ENCODE data around the gene MPPED1. TPM values are rescaled to one million over a fixed set of nuclear protein-coding genes. Genes with fewer than 3 reads are reported as not detected.

The MPPED1 gene
- total and polyA plus RNA-seq, 2 donors (not counting 1 experiment from before 2014, with no cell fraction given) = 0.13 TPM; not detected in 1

DNA sequence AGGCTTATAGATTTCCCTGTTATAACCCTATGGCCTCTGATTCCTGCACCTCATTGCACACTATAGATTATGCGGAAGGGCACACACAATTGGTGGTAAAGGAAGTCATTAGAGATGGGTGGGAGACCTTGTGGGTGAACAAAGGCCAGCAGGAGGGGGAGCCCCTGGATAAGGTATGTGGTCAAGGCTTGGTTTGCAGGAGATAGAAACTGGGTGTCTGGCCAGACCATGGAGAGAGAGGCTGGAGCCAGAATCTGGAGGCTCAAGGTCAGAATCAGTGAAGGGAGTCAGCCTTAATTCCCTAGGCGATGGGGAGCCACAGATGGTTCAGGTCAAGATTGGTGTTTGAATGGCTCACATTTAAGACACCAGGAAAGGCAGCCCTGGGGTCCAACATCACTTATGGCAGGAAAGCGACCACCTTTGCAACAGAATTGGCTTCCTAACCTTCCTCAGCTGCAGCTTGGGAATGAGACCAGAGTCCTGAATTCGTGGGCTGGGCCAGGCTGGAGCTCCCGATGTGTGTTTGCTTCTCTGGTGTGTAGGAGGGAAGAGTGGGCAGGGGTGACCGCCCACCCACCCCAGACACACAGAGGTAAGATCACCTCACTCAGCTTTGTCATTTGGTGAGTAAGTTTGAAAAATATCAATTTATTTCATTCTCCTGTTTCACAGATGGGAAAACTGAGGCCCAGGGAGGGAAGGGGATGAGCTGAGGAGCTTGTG lies 45.9 kb upstream of the MPPED1 start:
- H2AFZ ChIP-seq (ENCODE audit: insufficient read depth, low read depth, low read length, poor library complexity, severe bottlenecking) = no peak overlapping the region
- intact Hi-C loops (cut with micrococcal nuclease) = no loop called here
- H3K27ac ChIP-seq (ENCODE audit: low read length in 2 of 2) = no peak overlapping the region
- Mint-ChIP-seq H3K27me3 (peaks cover 28% of the 10 kb centered on the region), H3K4me3 (no peak overlapping the region), H3K9me3 (ENCODE audit: insufficient read depth) (no peaks in the 10 kb centered on the region), H3K27ac (no peak overlapping the region), H3K4me1 (no peaks in the 10 kb centered on the region)
- no peak overlapping the region for H3K4me2 ChIP-seq (replicated peaks; ENCODE audit: low read depth, low read length, poor library complexity, severe bottlenecking)
- H3K79me2 ChIP-seq (ENCODE audit: control insufficient read depth, insufficient read depth, low read length) = no peaks in the 10 kb centered on the region
- H3K36me3 ChIP-seq (replicated peaks in 1 of 2; ENCODE audit: control extremely low read depth in 1 of 2, control insufficient read depth in 1 of 2, extremely low read depth in 1 of 2, insufficient read depth in 2 of 2, low read length in 1 of 2) = no peaks in the 10 kb centered on the region
- H3K27me3 ChIP-seq (replicated peaks in 1 of 4; ENCODE audit: control extremely low read depth in 1 of 4, control insufficient read depth in 3 of 4, insufficient read depth in 4 of 4, low read length in 3 of 4) = peaks cover 0 to 14% (median 5%) of the 10 kb centered on the region in 4 experiments
- H3K4me1 ChIP-seq (ENCODE audit: control insufficient read depth in 2 of 2, insufficient read depth in 2 of 2, low read length in 2 of 2) = no peaks in the 10 kb centered on the region
- CTCF ChIA-PET = interaction anchor here (1.4 kb wide), 1 partner anchor 134 kb away, joined by 3 read pairs; no protein-coding TSS in a partner anchor
- DNase-seq (no peak), ATAC-seq (ENCODE audit: low read depth) (no peak)
- WGBS (ENCODE audit: insufficient coverage) = 94% methylated on average over 2 of the region's 6 CpGs
- H3K9me3 ChIP-seq (ENCODE audit: control extremely low read depth in 1 of 3, control insufficient read depth in 2 of 3, insufficient read depth in 1 of 3, low read length in 2 of 3) = peaks cover 0 to 6% (median 0%) of the 10 kb centered on the region in 3 donors
- no peak overlapping the region for H3K9ac ChIP-seq (ENCODE audit: low read length)
- POLR2A ChIA-PET = no interaction called here
- no peak for TF ChIP-seq EZH2 (IDR thresholded peaks at IDR 0.05; ENCODE audit: borderline replicate concordance, insufficient read depth, low read depth, low read length, poor library complexity, severe bottlenecking)
- TF ChIP-seq, protein P1, sequence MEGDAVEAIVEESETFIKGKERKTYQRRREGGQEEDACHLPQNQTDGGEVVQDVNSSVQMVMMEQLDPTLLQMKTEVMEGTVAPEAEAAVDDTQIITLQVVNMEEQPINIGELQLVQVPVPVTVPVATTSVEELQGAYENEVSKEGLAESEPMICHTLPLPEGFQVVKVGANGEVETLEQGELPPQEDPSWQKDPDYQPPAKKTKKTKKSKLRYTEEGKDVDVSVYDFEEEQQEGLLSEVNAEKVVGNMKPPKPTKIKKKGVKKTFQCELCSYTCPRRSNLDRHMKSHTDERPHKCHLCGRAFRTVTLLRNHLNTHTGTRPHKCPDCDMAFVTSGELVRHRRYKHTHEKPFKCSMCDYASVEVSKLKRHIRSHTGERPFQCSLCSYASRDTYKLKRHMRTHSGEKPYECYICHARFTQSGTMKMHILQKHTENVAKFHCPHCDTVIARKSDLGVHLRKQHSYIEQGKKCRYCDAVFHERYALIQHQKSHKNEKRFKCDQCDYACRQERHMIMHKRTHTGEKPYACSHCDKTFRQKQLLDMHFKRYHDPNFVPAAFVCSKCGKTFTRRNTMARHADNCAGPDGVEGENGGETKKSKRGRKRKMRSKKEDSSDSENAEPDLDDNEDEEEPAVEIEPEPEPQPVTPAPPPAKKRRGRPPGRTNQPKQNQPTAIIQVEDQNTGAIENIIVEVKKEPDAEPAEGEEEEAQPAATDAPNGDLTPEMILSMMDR (IDR thresholded peaks at IDR 0.05) = no peak
- no peak overlapping the region for H3K4me3 ChIP-seq (ENCODE audit: control extremely low read depth in 1 of 5, extremely low read depth in 1 of 5, insufficient read depth in 1 of 5, low read depth in 2 of 5, low read length in 4 of 5)
- H4K20me1 ChIP-seq (ENCODE audit: control insufficient read depth, insufficient read depth, low read length, poor library complexity, severe bottlenecking) = no peaks in the 10 kb centered on the region

DNA sequence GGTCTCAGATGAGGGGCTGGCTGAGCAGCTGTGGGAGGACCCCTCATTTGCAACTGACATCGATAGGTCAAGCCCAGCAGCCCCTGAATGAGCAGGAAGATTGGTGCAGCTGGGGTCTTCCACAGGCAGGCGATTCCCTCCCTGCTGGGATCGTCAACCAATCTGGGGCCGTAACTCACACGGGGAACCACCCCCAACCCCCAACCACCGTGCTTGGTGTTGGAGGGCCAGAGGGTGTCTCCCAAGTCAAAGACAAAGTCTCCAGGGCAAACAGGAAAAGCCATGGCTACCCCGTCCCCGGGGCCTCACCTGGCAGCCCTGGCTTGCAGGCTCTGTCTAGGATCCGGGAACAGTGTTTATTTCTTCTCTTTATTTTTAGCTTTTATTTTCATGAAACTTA lies 41.8 kb upstream of the MPPED1 start:
- Histone ChIP-seq H2AFZ (ENCODE audit: insufficient read depth, low read depth, low read length, poor library complexity, severe bottlenecking) (no peak overlapping the region), H3K27me3 (replicated peaks in 1 of 4; ENCODE audit: control extremely low read depth in 1 of 4, control insufficient read depth in 3 of 4, insufficient read depth in 4 of 4, low read length in 3 of 4) (peaks cover 0 to 26% (median 8%) of the 10 kb centered on the region in 4 experiments), H4K20me1 (ENCODE audit: control insufficient read depth, insufficient read depth, low read length, poor library complexity, severe bottlenecking) (no peaks in the 10 kb centered on the region), H3K4me3 (ENCODE audit: control extremely low read depth in 1 of 5, extremely low read depth in 1 of 5, insufficient read depth in 1 of 5, low read depth in 2 of 5, low read length in 4 of 5) (no peak overlapping the region), H3K36me3 (replicated peaks in 1 of 2; ENCODE audit: control extremely low read depth in 1 of 2, control insufficient read depth in 1 of 2, extremely low read depth in 1 of 2, insufficient read depth in 2 of 2, low read length in 1 of 2) (no peaks in the 10 kb centered on the region), H3K79me2 (ENCODE audit: control insufficient read depth, insufficient read depth, low read length) (no peaks in the 10 kb centered on the region), H3K4me2 (replicated peaks; ENCODE audit: low read depth, low read length, poor library complexity, severe bottlenecking) (no peak overlapping the region), H3K27ac (ENCODE audit: low read length in 2 of 2) (no peak overlapping the region), H3K4me1 (ENCODE audit: control insufficient read depth in 2 of 2, insufficient read depth in 2 of 2, low read length in 2 of 2) (no peaks in the 10 kb centered on the region), H3K9me3 (ENCODE audit: control extremely low read depth in 1 of 3, control insufficient read depth in 2 of 3, insufficient read depth in 1 of 3, low read length in 2 of 3) (peaks cover 0 to 18% (median 5%) of the 10 kb centered on the region in 3 donors), H3K9ac (ENCODE audit: low read length) (no peak overlapping the region)
- CTCF ChIA-PET = interaction anchor here (0.6 to 2.5 kb wide), 3 partner anchors 17 to 82 kb away, joined by 4 to 7 read pairs (median 4); no protein-coding TSS in a partner anchor
- POLR2A ChIA-PET = no interaction called here
- Mint-ChIP-seq H3K9me3 (ENCODE audit: insufficient read depth) (no peaks in the 10 kb centered on the region), H3K27ac (no peak overlapping the region), H3K4me3 (no peak overlapping the region), H3K4me1 (no peaks in the 10 kb centered on the region), H3K27me3 (peaks cover 47% of the 10 kb centered on the region)
- 53% methylated on average over 8 of the region's 9 CpGs for whole genome bisulfite sequencing (ENCODE audit: insufficient coverage)
- DNase-seq (no peak), ATAC-seq (ENCODE audit: low read depth) (no peak)
- intact Hi-C loops (cut with micrococcal nuclease) = no loop called here
- TF ChIP-seq, protein P1 (IDR thresholded peaks at IDR 0.05) = no peak
- no peak for TF ChIP-seq EZH2 (IDR thresholded peaks at IDR 0.05; ENCODE audit: borderline replicate concordance, insufficient read depth, low read depth, low read length, poor library complexity, severe bottlenecking)

Measured in B cell (primary cell).